Astrocyte (in vitro differentiated cells and primary cell): ENCODE measurements around the gene CDK8.

Experiments used
- EZH2 ChIP-seq: IDR thresholded peaks from 2 replicates; pipeline ENCODE4 v1.6.1; 2012; ENCODE audit warnings: mild to moderate bottlenecking, low read length, inconsistent platforms; ENCODE audit not compliant: insufficient read depth
- TF ChIP-seq, protein P1 (sequence below): IDR thresholded peaks from 2 replicates; pipeline ENCODE4 v1.5.1; 2011; ENCODE audit warnings: low read depth, mild to moderate bottlenecking, inconsistent platforms, low read length, moderate library complexity; ENCODE audit not compliant: insufficient read depth

DNA sequence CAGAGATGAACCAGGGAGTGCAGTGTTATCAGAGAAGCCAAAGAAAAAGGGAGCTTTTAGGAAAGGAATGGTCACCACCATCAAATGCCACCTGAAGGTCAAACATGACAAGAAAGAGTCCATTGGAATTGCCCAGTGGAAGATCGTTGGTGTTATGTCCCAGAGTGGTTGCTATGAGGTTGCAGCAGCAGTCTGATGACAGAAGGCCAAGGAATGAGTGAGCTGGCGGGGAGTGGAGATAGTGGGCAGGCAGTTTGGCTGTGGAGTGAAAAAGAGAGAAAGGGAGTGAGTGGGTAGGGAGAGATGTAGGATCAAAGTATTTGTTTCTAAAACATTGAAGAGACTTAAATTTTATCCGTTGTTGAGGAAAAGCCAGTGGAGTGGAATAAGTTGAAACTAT, 186.2 kb downstream of the CDK8 start:
- TF ChIP-seq, protein P1, sequence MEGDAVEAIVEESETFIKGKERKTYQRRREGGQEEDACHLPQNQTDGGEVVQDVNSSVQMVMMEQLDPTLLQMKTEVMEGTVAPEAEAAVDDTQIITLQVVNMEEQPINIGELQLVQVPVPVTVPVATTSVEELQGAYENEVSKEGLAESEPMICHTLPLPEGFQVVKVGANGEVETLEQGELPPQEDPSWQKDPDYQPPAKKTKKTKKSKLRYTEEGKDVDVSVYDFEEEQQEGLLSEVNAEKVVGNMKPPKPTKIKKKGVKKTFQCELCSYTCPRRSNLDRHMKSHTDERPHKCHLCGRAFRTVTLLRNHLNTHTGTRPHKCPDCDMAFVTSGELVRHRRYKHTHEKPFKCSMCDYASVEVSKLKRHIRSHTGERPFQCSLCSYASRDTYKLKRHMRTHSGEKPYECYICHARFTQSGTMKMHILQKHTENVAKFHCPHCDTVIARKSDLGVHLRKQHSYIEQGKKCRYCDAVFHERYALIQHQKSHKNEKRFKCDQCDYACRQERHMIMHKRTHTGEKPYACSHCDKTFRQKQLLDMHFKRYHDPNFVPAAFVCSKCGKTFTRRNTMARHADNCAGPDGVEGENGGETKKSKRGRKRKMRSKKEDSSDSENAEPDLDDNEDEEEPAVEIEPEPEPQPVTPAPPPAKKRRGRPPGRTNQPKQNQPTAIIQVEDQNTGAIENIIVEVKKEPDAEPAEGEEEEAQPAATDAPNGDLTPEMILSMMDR: no peak
- no peak for TF ChIP-seq EZH2
